GM21717 (cell line): ENCODE measurements around the gene GAS2.

Experiments used
- ATAC-seq: cut with Tn5 transposase; IDR thresholded peaks from one replicate; pipeline ENCODE4 v1.9.1; 2021; ENCODE audit warnings: mild to moderate bottlenecking, moderate library complexity; ENCODE audit not compliant: unreplicated experiment

The GAS2 gene

DNA sequence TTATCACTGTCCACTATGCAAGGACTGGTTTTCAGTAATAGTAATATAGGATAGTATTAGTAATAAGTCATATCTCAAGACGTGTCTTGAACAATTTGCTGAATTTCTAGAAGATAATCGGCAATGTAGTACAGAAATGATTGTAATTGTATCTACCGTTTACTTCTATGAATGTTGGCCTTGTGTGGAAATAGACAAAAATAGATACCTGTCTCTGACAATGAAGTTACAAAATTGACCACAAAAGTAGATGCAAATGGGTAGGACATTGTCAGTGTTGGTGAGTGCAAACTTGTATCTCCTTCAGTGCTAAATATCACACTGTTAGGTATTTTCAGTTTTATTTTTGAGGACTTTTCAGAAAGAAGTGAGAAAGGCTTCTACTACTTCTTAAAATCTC is 120.1 kb downstream of the GAS2 start:
- ATAC-seq: peak; percentile 97

DNA sequence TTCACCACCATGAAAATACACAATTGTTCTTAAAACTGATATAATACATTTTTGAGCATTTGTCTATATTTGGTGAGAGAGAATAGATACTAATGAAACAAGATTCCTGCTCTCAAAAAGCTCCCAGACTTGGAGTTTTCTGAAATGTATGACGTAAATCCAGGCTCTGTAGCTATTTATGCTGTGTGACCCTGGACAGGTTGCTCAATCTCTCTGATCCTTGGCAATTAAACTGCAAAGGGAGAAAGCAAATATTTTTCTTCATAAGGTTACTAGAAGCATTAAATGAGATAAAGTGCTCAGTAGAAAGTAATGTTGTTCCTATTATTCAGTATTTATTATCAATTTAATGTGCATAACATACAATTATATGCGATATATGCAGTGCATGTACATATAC is 120.6 kb downstream of the GAS2 start:
- no peak for ATAC-seq

DNA sequence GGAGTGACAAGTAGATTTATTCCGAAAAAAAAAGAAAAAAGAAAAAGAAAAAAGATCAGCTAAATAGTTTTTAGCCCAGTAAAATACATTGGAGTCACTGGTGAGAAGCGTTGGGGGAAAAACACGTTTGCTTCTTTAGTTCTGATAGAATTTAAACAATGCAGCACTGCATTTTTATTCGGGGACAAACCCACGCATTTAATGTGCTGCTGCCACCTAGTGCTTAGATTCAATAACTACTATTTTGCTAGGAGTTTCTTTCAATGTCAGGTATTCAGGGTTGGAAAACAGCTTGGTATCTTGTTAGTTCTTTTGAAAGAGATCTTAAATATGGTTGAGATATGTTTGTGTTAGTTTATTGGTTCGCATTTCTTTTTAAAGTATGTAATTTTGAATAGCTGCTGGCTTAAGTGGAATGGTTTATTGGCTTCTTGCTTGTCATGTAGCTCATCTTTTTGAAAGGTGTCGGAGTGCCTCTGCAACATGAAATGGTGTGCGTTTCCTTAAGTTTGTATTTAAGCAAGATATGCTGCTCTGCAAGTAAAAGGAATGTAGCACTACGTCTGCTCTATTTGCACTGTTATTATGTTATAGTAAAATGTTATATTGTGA is 121.2 kb downstream of the GAS2 start:
- peak; percentile 39 for ATAC-seq

DNA sequence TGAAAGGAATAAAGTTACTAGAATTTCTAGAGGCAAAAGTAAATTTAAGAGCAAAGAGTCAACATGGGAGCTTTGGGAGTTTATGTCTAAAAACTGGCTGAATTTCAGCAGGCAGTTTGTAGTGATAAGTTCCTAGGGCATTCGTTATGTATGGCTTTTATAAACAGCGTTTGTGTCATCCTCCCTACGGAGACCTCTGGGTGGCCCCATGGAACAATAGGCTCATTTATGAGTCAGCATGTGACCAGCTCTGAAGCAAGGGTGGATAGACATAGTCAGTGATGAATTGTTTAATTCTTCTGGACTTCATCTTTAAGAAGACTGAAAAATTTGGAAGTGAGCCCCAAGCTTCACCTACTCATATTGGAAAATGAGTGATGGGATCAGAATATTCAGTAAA is 126.1 kb downstream of the GAS2 start:
- ATAC-seq: peak; percentile 54

DNA sequence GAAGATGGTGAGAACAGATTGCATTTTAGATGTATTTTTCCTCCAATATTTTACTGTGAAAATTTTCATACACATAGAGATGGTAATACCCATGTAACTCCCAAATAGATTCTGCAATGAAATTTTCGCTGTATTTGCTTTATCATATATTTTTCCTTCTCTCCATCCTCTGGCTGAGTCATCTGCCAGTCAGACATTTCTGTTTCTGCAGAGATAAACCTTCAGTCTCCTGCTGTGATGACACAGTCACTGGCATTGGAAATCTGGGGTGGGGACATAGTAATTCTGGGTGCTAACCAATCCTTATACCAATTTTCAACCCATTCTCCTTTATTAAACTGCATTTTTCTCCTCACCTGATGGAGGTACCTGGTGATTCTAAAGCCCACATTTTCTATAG is 129.5 kb downstream of the GAS2 start:
- ATAC-seq: no peak

DNA sequence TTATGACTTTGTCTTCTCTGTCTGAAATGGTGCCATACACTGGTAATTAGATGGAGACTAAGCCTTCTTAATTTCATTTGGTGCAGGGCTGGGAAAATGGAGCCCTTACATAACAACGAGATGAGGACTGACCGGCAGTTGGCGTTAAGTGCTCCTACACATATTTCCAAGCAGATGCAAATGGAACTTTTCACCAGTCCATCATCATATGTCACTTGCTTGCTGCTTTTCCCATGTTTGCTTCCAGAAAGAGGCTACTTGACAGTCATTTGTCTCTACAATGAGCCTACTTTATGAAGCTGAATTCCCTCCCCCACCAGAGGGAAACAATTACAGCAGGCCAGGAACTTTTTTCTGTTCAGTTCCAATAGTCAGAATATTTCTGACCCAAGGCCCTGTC is 130.6 kb downstream of the GAS2 start:
- no peak for ATAC-seq

DNA sequence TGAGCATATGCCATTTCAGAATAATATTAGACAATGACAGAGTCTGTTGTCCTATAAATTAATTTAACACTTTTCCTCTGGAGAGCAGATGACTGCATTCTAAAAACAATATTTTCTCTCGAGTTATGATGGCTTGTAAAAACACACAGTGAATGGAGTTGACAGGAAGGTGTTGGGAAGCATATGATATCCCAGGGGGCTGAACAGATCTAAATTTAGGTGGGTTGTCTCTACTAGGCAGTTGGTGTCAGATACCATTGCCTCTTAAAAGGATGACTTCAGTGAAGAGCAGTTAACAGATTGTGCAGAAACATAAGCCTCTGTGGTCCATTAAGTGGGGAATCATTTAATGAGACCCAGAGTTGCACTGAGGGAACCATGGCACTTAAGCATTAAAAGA is 132.5 kb downstream of the GAS2 start:
- ATAC-seq: no peak

DNA sequence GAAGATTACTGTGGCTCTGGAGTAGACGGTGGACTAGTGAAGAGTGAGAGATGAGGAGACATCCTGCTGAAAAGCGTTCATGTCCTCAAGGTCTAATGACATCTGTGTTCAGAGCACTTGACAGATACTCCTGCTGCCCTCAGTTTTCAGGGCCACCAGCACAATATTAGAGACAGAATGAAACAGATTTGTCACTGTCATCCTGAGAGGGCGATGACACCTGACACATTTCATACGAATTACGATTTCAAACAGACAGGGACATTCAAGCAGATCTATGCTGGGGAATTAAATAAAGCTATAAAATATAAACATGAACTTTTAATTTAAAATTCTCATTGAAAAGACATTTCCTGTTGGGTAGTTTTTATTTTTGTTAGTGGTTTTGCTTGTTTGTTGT is 134.1 kb downstream of the GAS2 start:
- no peak for ATAC-seq

DNA sequence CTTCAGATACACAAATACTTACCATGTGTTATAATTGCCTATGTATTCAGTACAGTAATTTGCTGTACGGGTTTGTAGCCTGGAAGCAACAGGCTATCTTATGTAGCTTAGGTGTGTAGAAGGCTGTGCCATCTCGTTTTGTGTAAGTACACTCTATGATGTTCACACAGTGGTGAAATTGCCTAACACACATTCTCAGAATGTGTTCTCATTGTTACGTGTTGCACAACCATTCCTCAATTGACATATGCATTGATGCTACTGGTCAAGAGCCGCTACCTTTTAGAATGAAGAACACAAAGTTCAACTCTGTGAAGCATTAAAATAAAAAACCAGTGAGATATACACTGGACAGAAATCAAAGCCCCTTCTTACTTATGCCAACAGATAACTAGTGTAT is 136.4 kb downstream of the GAS2 start:
- no peak for ATAC-seq

DNA sequence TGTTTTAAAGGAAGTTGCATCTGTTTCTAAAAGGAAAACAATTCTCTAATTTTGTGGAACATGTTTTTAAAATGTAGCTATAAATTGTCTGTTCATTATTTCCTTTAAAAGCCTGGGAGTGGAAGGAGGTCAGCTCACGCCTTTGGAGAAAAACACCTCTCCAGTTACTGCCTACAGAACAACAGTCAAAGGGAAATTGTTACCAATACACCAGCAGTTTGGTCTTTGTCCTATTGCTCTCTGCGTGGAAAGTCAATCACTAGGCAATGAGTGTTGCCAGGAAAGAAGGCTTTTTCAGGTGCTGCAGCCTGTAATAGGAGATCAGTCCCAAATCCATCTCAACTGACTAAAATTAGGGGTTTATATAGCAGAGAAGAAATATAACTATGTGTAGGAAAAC is 141.0 kb downstream of the GAS2 start:
- no peak for ATAC-seq

DNA sequence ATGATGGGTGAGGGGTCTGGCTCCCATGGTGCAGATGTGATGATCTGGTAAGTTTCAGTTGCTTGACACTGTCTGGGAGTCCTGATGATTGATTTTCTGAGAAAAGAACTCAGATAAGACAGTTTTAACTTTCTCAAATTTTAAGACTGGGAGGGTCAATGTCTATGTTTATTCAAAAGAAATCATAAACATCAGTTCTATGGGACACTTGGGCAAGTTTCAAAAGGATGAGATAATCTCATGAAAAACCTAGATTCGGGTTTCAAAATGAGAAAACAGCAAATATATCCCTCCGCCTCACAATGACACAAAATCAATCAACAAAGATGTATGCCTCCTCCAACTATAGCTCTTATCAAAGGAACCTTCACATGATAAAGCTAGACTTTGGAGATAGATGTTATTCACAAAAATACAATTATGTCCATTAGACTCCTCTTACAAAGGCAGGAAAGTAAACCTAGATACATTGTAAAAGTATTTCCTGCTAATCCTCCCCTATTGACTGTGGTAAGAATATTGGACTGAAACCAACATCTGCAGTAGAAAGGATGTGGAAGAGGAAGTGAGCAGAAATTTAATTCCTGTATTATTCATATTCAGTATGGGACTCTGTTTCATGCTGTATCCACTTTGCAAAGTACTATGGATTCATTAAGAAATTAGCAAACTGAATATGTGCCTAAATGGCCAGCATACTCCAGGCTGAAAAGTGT is 141.6 kb downstream of the GAS2 start:
- ATAC-seq: peak; percentile 99

DNA sequence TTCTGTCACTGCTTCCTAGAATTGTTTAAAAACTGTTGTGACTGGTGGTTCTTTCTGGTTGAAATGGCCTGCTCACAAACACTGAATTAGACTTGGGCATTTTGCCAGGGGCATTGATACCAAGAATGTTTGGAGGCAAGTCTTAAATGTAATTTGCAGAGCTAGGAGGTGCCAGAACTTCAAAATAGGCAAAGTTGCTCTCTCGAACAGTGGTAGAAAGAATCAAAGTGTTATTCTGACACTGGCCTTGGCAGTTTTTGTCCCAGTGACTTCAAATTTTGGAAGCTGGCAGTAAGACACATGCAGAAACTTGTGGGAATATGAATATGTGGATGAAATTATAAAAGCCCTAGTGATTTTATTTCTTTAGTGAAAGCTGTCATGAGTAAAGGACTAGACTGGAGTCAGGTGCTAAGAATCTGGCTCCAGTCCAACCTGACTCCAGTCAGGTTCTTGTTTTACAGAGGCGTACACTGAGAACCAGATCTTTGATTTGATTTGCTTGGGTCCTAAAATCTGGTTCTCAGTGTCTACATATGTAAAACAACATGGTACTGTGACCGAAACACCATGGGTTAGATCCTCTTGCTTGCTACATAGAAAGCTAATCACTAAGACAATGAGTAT is 142.3 kb downstream of the GAS2 start:
- peak; percentile 31 for ATAC-seq

DNA sequence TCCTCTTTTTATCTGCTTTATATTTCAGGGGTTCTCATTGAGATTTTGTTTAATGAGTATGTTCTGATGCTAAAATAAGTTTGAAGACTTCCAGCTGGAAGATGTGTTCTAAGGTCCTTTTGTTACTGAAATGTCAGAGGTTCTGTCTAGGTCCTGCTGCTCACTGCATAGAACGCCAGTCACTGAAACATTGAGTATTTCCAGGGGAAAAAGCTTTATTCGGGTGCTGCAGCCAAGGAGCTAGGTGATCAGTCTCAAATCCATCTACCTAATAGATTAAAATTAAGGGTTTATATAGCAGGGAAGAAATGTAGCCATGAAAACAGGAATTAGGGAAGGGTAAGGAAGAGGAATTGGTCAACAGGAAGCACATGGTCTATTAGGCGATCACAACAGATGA is 143.5 kb downstream of the GAS2 start:
- ATAC-seq: no peak

DNA sequence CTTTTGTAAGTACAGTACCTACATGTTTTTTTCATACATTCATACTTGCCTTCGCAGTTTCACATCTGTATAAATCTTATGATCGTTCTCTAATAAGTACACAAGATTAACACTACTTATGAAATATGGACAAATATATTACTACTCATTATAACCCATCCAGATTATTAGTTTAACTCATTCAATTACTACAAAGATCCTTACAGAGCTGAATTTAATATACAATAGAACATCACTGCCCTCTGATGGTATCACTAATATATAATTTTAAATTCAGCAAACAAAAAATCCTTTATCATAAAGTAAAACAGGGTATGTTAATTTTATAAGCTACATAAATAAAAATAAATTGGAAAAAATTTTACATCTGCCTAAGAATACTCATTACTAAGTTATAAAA is 155.8 kb downstream of the GAS2 start:
- no peak for ATAC-seq

DNA sequence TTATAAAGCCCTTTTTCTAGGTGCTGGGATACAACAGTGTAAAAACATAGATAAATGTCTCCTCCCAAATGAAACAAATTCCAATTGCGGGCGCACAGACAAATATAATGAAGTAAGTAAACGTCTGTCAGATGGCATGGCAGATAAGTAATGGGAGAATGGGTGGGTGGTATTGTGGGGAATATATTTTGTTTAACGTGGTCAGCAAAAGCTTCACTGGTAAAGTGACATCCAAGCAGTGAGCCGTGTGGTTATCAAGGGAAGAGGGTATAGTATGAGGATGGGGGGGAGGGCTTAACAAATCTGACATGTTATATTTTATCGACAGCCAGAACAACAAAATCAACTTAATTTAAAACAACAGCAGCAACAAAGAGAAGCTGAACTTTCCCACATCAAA is 162.0 kb downstream of the GAS2 start:
- ATAC-seq: no peak

DNA sequence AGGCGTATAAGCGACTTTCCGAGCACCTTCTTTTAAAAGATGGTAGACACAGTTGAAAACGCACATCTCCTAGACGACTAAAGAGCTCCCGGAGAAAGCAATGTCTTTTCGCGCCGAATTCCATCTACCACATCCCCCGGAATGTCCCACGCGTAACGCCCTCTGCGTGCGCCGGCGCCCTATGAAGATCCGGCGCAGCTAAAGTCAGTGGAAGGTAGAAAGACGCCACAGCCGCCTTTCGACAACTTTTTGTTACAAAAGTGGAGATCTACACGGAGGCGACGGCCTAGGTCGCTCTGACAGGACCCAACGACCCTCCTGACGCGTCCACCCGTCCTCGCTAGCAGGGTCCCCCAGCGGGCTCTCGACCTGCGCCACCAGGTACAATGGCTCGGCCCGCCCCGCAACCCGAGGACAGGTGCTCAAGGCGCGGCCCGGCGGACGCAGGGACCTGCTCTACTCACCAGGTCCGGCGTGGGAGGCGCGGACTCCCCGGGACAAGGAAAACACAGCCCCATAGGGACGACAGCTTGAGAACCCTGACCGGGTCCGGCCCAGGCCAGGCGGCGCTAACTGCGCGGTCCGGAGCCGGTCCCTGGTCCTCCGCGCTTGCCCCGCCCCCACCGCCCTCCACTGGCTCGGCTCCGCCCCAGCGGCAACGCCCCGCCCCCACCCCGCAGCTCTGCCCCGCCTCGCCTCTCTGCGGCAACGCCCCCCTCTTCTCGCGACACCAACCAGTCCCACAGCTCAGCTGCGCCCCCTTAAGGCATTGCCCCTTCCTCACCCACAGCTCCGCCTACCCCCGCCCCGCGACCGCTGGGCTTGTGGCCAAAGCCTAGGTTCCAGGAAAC is 163.0 kb downstream of the GAS2 start, which contains the start of gene SVIP:
TSS of gene SVIP (minus strand) at position 571 of the 851 bp plus-strand sequence. CDS start at position 518, 53 bp downstream.
- peak; percentile 96 for ATAC-seq

DNA sequence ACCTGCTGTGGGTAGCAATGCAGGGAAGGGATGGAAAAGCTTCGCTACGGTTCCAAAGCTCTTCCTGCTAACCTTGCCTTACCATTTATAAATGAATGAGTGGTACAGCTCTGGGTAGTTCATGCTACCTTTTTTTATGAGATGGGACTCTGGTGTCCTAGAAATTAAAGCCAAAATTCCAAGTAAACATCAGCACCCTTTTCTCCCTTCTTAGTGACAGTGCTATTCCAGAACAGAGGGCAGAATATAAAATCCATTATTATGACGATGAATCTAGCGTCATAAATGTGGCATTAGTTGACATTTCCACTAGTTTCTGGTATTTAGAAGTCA is 163.6 kb downstream of the GAS2 start:
- no peak for ATAC-seq

DNA sequence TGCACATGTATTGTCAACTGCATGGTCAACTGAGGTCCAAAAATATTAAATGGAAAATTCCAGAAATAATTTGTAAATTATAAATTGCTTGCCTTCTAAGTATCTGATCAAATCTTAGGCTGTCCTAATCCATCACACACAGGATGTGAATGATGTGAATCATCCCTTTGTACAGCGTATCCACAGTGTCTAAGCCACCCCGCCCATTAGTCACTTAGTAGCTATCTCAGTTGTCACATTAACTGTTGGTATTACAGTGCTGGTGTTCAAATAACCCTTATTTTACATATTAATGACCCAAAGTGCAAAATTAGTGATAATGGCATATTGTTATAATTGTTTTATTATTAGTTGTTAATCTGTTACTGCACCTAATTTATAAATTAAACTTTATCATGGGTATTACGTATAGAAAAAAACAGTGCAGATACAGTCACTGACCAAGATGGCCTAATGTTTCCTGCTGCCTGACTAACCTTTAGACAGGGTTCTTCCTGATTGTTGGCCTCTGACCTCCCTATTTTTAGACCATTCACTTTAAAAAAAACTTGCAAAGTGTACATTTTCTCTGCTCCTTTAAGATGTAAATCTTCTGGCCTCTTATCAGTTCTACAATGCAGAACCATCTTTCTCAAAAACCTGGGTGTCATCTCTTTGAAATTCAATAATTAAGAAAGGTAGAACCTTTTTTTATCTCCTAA is 166.1 kb downstream of the GAS2 start:
- no peak for ATAC-seq

DNA sequence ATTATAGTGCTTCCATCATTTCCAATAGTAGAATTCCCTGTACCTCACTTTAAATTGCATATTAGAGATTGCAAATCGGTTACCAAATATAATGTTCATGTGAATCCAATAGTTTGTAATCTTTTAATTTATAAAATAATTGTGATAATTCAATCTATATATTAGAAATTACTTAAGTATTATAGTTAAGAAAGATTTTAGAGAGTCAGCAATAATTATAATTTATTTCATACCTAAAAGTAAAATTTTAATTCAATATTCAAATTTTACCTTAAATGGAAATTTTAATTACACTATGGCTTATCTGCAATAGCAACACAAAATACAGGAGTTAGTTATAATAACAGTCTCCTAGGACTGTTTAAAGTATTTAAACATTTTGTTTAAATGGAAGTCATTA is 180.3 kb downstream of the GAS2 start:
- no peak for ATAC-seq

DNA sequence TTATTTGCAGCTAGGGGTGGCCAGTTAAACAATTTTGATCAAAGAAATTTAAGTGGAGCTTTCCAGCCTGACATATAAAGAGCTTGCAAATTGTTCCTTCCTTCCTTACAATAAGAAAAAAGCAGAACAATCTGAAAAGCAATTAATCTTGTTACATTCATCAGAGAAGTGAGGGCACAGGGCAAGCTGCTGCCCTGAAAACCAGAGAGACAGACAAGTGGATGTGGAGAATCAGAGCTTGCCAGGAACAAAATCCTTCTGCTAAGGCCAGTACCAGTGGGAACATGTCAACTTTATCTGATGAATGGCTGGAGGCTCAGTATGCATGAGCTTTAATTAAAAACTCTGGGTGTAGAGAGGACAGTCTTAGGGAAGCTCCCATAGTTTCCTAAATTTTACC is 185.1 kb downstream of the GAS2 start:
- no peak for ATAC-seq

DNA sequence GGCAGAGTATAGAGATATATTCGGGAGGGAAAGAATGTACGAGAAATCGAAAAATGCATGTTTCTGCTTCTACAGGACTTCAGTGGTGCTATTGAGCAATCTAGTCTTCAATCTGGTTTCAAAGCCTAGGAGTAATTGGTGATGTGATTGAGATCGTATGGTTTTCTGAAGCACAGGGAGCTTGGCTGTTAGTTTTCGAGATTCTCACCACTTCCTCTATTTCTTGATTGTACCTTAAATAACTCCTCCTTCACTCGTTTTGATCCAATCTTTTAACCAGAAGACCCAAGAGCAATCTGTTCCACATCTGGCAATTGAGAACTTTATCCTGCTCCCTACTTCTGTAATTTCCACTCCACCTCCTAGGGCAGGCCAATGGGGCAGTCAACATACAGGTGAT is 193.3 kb downstream of the GAS2 start:
- no peak for ATAC-seq
